T-helper 2 cell treated with Interferon-gamma antibody and Interleukin-4, amounts not matched to agents 100 ng/mL and 5 ng/mL, for 36 hours (primary cell): ENCODE results near the gene TMEM132C. TPM values are rescaled to one million over a fixed set of nuclear protein-coding genes. Genes with fewer than 3 reads are reported as not detected.

Experiments used
- intact Hi-C: fragments of 100-400 bp; cut with micrococcal nuclease; formaldehyde crosslinking; loops from one replicate; pipeline ENCODE4 v1.15.1; 2023
- total RNA-seq: library from RNA; stranded (reverse); gene quantifications from 2 replicates; pipeline ENCODE4 v1.2.3, GENCODE V29; 2022

The TMEM132C gene
- total RNA-seq, 1 donor from 2014 or later = not detected

GRCh38 chr12:128606970-128607369, 340.0 kb downstream of the TMEM132C start:
- intact Hi-C loops = no loop called here

- intact Hi-C loops = no loop called here
Measured at GRCh38 chr12:128607641-128608040, 340.7 kb downstream of the TMEM132C start.

- intact Hi-C loops = no loop called here
Measured at GRCh38 chr12:128609861-128610260, 342.9 kb downstream of the TMEM132C start.

GRCh38 chr12:128611736-128612135, 344.8 kb downstream of the TMEM132C start:
- intact Hi-C loops = no loop called here

GRCh38 chr12:128612150-128612850, 345.3 kb downstream of the TMEM132C start:
- intact Hi-C loops = no loop called here

- intact Hi-C loops = no loop called here
Measured at GRCh38 chr12:128613837-128614590, 347.0 kb downstream of the TMEM132C start.

GRCh38 chr12:128617304-128617833, 350.4 kb downstream of the TMEM132C start:
- intact Hi-C loops = no loop called here

- intact Hi-C loops = no loop called here
Measured at GRCh38 chr12:128619263-128619662, 352.3 kb downstream of the TMEM132C start.

GRCh38 chr12:128621304-128621703, 354.3 kb downstream of the TMEM132C start:
- intact Hi-C loops = no loop called here

GRCh38 chr12:128623748-128624147, 356.8 kb downstream of the TMEM132C start:
- intact Hi-C loops = no loop called here

GRCh38 chr12:128626808-128627320, 359.9 kb downstream of the TMEM132C start:
- intact Hi-C loops = no loop called here

- intact Hi-C loops = no loop called here
Measured at GRCh38 chr12:128627659-128628058, 360.7 kb downstream of the TMEM132C start.

GRCh38 chr12:128629979-128630378, 363.0 kb downstream of the TMEM132C start:
- intact Hi-C loops = no loop called here

- intact Hi-C loops = no loop called here
Measured at GRCh38 chr12:128637642-128638606, 371.0 kb downstream of the TMEM132C start.

GRCh38 chr12:128639089-128639488, 372.1 kb downstream of the TMEM132C start:
- intact Hi-C loops = no loop called here

GRCh38 chr12:128643155-128643554, 376.2 kb downstream of the TMEM132C start:
- intact Hi-C loops = no loop called here

- intact Hi-C loops = loop anchor here (2.0 kb wide), 1 partner anchor 1370 kb away; no protein-coding TSS in a partner anchor
Measured at GRCh38 chr12:128644664-128645296, 377.8 kb downstream of the TMEM132C start.

GRCh38 chr12:128649902-128650301, 382.9 kb downstream of the TMEM132C start:
- intact Hi-C loops = no loop called here

GRCh38 chr12:128652136-128652751, 385.3 kb downstream of the TMEM132C start:
- intact Hi-C loops = no loop called here

GRCh38 chr12:128654468-128654867, 387.5 kb downstream of the TMEM132C start:
- intact Hi-C loops = no loop called here
